ENCODE measurements around the gene PDE4D.
"Not testable (repeated sequence)": the region's sequence is repeated elsewhere in the genome, so short reads cannot be mapped to it uniquely, and the experiment has no call there.

Gene PDE4D

GRCh38 chr5:59092758-59093157, 800.8 kb downstream of the PDE4D start:
- DNase-seq = no peak

DNA sequence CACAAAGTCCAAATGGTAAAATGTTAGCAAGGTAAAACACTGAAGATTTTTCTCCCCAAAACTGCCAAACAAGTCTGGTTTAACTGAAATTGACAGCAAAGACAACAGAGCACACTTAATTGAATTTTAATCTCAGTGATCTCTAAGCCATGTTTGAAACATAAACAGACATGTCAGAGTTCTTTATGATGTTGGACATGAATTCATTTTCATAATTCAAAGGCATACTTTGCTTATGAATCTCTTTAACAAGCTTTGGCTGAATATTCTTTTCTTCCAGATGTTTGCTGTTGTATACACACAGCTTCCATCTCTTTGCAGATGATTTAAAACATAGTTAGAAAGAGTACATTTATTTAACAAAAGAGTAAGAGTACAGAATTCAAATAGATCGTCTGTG, 801.6 kb downstream of the PDE4D start:
- DNase-seq = no peak

- no peak for DNase-seq
These were observed 803.2 kb downstream of the PDE4D start for GRCh38 chr5:59090323-59090722.

GRCh38 chr5:59089767-59090166, 803.8 kb downstream of the PDE4D start:
- DNase-seq = no peak

- DNase-seq = no peak
These were observed 805.0 kb downstream of the PDE4D start for GRCh38 chr5:59088546-59088945.

DNA sequence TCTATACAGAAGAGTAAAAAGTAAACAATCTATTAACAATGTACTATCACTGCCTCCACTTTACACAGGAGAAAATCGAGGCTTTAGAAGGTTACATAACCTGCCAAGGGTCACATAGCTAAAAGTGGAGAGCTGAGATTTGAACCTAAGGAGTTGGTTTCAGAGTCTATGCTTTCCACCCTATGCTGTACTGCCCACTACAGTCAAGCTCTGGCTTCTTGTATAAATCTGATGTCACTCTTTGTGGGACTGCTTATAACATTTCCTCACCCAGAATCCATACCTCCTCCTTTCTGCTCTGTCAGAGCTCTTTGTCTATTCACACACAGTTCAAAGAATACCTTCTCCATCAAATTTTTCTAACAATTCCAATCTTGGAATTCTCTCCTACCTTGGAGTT, 807.5 kb downstream of the PDE4D start:
- no peak for DNase-seq

DNA sequence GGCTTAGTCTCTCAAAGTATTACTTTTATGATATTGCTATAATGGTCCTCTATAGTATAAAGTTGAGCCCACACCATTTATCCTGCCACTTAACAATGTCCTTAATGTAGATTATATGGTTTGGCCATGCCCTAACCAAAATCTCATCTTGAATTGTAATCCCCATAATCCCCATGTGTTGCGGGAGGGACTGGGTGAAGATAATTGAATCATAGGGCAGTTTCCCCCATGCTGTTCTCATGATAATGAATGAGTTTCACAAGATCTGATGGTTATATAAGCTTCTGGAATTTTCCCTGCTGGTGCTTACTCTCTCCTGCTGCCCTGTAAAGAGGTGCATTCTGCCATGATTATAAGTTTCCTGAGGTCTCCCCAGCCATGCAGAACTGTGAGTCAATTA, 811.8 kb downstream of the PDE4D start:
- DNase-seq = no peak

DNA sequence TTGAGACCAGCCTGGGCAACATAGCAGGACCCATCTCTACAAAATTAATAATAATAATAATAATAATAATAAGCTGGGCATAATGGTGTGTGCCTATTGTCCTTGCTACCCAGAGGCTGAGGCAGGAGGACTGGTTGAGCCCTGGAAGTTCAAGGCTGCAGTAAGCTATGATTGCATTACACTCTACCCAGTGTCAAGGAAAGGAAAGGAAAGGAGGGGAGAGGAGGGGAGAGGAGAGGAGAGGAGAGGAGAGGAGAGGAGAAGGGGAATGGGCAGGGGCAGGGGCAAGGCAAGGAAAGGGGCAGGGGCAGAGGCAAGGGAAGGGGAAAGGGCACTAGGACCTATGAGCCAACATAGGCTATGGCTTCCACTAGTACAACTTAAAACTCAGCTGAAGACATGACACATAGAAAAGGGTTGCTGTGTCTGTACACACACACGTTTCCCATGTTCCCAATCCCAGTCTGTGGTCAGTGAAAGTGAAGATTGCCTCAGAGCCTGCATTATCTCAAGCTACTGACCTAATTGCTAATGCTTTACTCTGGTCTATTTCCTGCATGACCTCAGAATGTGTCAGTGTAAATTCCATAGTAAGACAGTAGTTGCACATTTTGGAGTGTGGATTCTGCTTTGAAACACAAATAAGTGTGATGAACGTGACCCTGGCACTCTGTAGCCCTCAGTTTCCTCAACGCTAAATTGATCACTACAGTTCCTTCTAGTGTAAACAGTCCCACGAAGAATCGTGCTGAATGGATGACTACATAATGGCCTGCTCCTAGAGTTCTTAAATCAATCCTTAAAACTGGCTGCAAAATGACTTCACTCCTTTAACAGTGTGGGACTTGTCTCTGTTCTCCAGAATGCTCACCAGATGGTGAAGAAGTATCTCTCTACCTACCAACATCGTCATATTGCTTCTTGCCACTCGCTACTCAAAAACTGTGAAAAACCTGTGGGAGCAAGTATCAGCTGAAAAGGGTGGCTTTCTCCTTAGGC, 813.6 kb downstream of the PDE4D start:
- DNase-seq = no peak

GRCh38 chr5:59071755-59072549, 821.6 kb downstream of the PDE4D start:
- no peak for DNase-seq

- no peak for DNase-seq
These were observed 824.0 kb downstream of the PDE4D start for GRCh38 chr5:59069438-59070079.

- no peak for DNase-seq
These were observed 825.4 kb downstream of the PDE4D start for GRCh38 chr5:59067956-59068656.

GRCh38 chr5:59066367-59067163, 827.0 kb downstream of the PDE4D start:
- no peak for DNase-seq

DNA sequence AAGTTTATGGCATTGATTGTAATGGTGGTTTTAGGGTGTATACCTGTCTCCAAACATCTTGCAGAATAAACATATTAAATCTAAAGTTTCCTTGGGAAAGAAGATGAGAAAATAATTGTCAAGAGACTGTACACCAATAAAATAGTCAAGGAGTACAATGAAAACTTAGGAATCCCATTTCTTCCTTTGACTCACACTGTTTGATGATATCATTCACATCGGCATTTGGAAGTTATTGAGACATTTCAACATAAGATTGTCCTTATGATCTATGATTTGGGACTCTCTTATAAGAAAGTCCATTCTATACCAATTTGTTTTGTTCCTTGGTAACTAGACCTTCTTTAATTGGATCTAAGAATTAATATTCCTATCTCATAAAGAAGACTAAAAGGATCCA, 828.0 kb downstream of the PDE4D start:
- no peak for DNase-seq

- DNase-seq = no peak
These were observed 829.2 kb downstream of the PDE4D start for GRCh38 chr5:59064293-59064692.

- no peak for DNase-seq
These were observed 830.4 kb downstream of the PDE4D start for GRCh38 chr5:59062986-59063683.

DNA sequence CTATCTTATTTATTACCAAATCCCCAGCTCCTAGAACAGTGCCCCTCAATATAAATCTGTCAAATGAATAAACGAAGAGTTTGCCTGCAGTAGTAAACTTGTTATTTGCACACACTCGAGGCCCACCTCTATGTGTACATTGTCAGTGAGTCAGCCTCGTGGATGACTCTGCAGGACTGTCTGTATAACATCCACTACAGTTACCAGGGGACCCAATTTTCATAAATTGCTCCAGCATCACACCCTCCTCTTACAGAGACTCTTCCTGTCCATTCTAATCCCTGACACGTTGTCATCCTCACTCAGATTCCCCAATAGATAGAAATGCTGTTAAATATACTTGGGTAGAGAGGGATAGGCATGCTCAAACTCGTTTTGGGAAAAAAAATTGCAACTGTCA, 832.1 kb downstream of the PDE4D start:
- DNase-seq = no peak

DNA sequence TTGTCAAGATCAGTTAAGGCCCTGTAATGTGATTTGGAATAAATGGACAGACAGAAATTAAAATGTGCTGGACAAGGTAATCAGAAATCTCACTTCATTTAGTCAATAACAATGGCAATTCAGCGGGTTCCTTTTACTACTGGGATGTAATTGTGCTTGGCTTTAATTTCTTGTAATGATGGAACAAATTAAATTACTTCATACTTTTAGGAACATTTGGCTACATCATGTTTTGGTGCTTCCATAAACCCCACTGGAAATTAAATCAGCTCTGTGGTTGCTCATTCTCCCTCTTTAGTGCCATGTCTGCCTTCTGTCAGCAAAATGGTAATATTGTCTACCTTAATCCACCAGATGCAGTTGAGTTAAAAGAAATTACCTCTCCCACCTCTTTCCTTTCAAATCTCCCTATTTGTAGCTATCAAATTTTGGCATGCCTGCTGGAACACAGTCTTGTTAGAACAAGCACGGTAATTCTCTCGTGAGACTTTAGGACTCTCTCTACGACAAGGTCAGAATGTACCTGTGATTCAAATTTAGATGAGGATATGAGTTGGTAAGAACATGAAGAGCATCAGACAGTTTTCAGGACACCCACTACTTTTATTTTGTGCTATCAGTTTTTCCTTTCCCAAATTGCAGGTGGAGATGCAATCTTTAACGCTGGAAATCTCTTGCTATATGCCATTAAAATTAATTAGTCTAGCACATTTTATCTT, 834.4 kb downstream of the PDE4D start:
- DNase-seq = no peak

DNA sequence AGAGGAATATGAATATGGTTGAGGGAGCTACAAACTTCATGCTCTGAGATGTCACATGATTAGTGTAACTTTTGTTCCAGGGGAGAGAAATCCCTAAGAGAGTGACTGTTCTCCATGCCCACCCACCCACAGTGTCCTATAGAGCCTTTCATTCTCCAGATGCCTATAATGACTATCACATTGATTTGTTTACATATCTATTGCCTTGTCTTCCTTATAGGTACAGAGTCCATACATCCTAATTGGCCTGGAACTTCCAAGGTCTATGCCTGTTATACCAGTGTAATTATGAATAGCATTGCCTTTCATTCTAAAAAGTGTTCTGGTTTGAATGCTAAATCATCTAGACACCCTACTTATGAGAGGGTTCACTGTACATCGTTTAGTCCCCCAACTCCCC, 835.3 kb downstream of the PDE4D start:
- no peak for DNase-seq

DNA sequence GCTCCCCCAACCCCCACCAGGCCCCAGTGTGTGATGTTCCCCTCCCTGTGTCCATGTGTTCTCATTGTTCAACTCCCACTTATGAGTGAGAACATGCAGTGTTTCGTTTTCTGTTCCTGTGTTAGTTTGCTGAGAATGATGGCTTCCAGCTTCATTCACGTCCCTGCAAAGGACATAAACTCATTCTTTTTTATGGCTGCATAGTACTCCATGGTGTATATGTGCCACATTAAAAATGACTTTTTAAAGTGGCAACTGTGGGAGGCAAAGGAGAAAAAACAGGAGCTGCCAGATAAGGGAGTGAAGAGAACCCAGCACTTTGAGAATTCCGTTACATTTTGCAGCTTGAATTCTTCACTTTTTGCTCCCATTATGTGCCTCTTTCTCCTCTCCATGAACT, 836.9 kb downstream of the PDE4D start:
- DNase-seq = not testable (repeated sequence)

- DNase-seq = no peak
These were observed 837.6 kb downstream of the PDE4D start for GRCh38 chr5:59055745-59056448.
